ENCODE results near the gene NFKBIE.

NFKBIE gene

GRCh38 chr6:44297063-44298038, 32.0 kb upstream of the NFKBIE start:
- no peak for DNase-seq (ENCODE audit: low spot score)

GRCh38 chr6:44294832-44295791, 29.8 kb upstream of the NFKBIE start:
- no peak for DNase-seq (ENCODE audit: low spot score)

- no peak for DNase-seq (ENCODE audit: low spot score)
Observed at GRCh38 chr6:44292661-44293365, 27.5 kb upstream of the NFKBIE start.

GRCh38 chr6:44291841-44292240, 26.5 kb upstream of the NFKBIE start:
- no peak for DNase-seq (ENCODE audit: low spot score)

- DNase-seq (ENCODE audit: low spot score): no peak
Observed at GRCh38 chr6:44289726-44290260, 24.4 kb upstream of the NFKBIE start.

GRCh38 chr6:44286747-44287146, 21.4 kb upstream of the NFKBIE start:
- DNase-seq (ENCODE audit: low spot score): no peak

GRCh38 chr6:44286285-44286565, 20.9 kb upstream of the NFKBIE start:
- no peak for DNase-seq (ENCODE audit: low spot score)

- no peak for DNase-seq (ENCODE audit: low spot score)
Observed at GRCh38 chr6:44285552-44286284, 20.4 kb upstream of the NFKBIE start.

- no peak for DNase-seq (ENCODE audit: low spot score)
Observed at GRCh38 chr6:44284867-44285266, 19.5 kb upstream of the NFKBIE start.

- no peak for DNase-seq (ENCODE audit: low spot score)
Observed at GRCh38 chr6:44284121-44284520, 18.8 kb upstream of the NFKBIE start.

GRCh38 chr6:44278774-44279697, 13.7 kb upstream of the NFKBIE start:
- no peak for DNase-seq (ENCODE audit: low spot score)

- no peak for DNase-seq (ENCODE audit: low spot score)
Observed at GRCh38 chr6:44278315-44278714, 13.0 kb upstream of the NFKBIE start.

GRCh38 chr6:44277763-44278162, 12.4 kb upstream of the NFKBIE start:
- DNase-seq (ENCODE audit: low spot score): no peak

- DNase-seq (ENCODE audit: low spot score): no peak
Observed at GRCh38 chr6:44276667-44277640, 11.6 kb upstream of the NFKBIE start.

GRCh38 chr6:44275749-44276648, 10.6 kb upstream of the NFKBIE start:
- DNase-seq (ENCODE audit: low spot score): no peak

GRCh38 chr6:44275271-44275748, 10.0 kb upstream of the NFKBIE start:
- DNase-seq (ENCODE audit: low spot score): no peak

GRCh38 chr6:44273617-44274016, 8.3 kb upstream of the NFKBIE start:
- DNase-seq (ENCODE audit: low spot score): no peak

Data from hepatic stellate cell (primary cell).